Stimulated activated naive CD8-positive, alpha-beta T cell treated with anti-CD3 and anti-CD28 coated beads, Interleukin-15, amount 100 ng/mL, for 72 hours (primary cell): Measurements from ENCODE around the gene DEPDC5.

Experiments used
- ATAC-seq: fragments of 150-1000 bp; cut with Tn5 transposase; 2 replicates; pipeline ENCODE4 v1.10.0; 2021; ENCODE audit warnings: mild to moderate bottlenecking, moderate library complexity
- DNase-seq, 2 donors: peaks; one replicate each; pipeline ENCODE4 v3.0.0; 2021 to 2022
- H3K27ac Mint-ChIP-seq, 2 donors: one replicate each; pipeline ENCODE4 v1.8.0; 2022; ENCODE audit warnings: mild to moderate bottlenecking in 2 of 2, mixed read lengths in 2 of 2, moderate library complexity in 2 of 2
- H3K27me3 Mint-ChIP-seq: one replicate; pipeline ENCODE4 v1.8.0; 2022; ENCODE audit warnings: mixed read lengths
- H3K4me1 Mint-ChIP-seq: one replicate; pipeline ENCODE4 v1.8.0; 2022; ENCODE audit warnings: mild to moderate bottlenecking, mixed read lengths
- H3K4me3 Mint-ChIP-seq, 2 donors: one replicate each; pipeline ENCODE4 v1.8.0; 2022; ENCODE audit warnings: mild to moderate bottlenecking in 2 of 2, mixed read lengths in 2 of 2, moderate library complexity in 1 of 2
- H3K9me3 Mint-ChIP-seq, 2 donors: one replicate each; pipeline ENCODE4 v1.8.0; 2022; ENCODE audit warnings: mixed read lengths in 2 of 2

Gene DEPDC5

GRCh38 chr22:31876156-31876920 lies 122.5 kb downstream of the DEPDC5 start:
- no peaks in the 10 kb centered on the region for H3K9me3 Mint-ChIP-seq
- no peak for DNase-seq
- H3K4me3 Mint-ChIP-seq, result no peak overlapping the region
- H3K27me3 Mint-ChIP-seq, result no peaks in the 10 kb centered on the region
- peak overlapping the region in 1 of 2 donors; percentile 12 for H3K27ac Mint-ChIP-seq
- no peak for ATAC-seq
- H3K4me1 Mint-ChIP-seq, result peaks cover 7% of the 10 kb centered on the region

- Mint-ChIP-seq H3K27ac (no peak overlapping the region), H3K9me3 (no peaks in the 10 kb centered on the region), H3K27me3 (no peaks in the 10 kb centered on the region), H3K4me1 (peaks cover 7% of the 10 kb centered on the region), H3K4me3 (no peak overlapping the region)
- DNase-seq (no peak), ATAC-seq (no peak)
Observed at GRCh38 chr22:31879585-31879984, 125.8 kb downstream of the DEPDC5 start.

GRCh38 chr22:31881200-31881599 lies 127.4 kb downstream of the DEPDC5 start:
- no peaks in the 10 kb centered on the region for H3K9me3 Mint-ChIP-seq
- DNase-seq (no peak), ATAC-seq (no peak)
- H3K4me1 Mint-ChIP-seq, result peaks cover 1% of the 10 kb centered on the region
- no peaks in the 10 kb centered on the region for H3K27me3 Mint-ChIP-seq
- no peak overlapping the region for H3K27ac Mint-ChIP-seq
- no peak overlapping the region for H3K4me3 Mint-ChIP-seq

GRCh38 chr22:31881865-31882264 lies 128.0 kb downstream of the DEPDC5 start:
- ATAC-seq, result no peak

GRCh38 chr22:31882971-31883370 lies 129.2 kb downstream of the DEPDC5 start:
- Mint-ChIP-seq H3K4me3 (no peak overlapping the region), H3K27ac (peak overlapping the region in 1 of 2 donors; percentile 49), H3K27me3 (no peaks in the 10 kb centered on the region), H3K9me3 (no peaks in the 10 kb centered on the region), H3K4me1 (no peaks in the 10 kb centered on the region)
- DNase-seq, result no peak
- no peak for ATAC-seq

More at GRCh38 chr22:31881865-31882264, 128.0 kb downstream of the DEPDC5 start:
- no peaks in the 10 kb centered on the region for H3K4me1 Mint-ChIP-seq
- H3K4me3 Mint-ChIP-seq, result no peak overlapping the region
- H3K27me3 Mint-ChIP-seq, result no peaks in the 10 kb centered on the region
- DNase-seq, result no peak
- H3K9me3 Mint-ChIP-seq, result no peaks in the 10 kb centered on the region
- no peak overlapping the region for H3K27ac Mint-ChIP-seq

GRCh38 chr22:31883989-31884388 lies 130.2 kb downstream of the DEPDC5 start:
- Mint-ChIP-seq H3K9me3 (no peaks in the 10 kb centered on the region), H3K27me3 (no peaks in the 10 kb centered on the region), H3K4me1 (no peaks in the 10 kb centered on the region), H3K27ac (peak overlapping the region in 1 of 2 donors; percentile 23), H3K4me3 (no peak overlapping the region)
- no peak for DNase-seq
- no peak for ATAC-seq

- ATAC-seq (no peak), DNase-seq (no peak)
- H3K4me1 Mint-ChIP-seq, result no peaks in the 10 kb centered on the region
- H3K27me3 Mint-ChIP-seq, result no peaks in the 10 kb centered on the region
- H3K4me3 Mint-ChIP-seq, result no peak overlapping the region
- no peaks in the 10 kb centered on the region for H3K9me3 Mint-ChIP-seq
- no peak overlapping the region for H3K27ac Mint-ChIP-seq
Observed at GRCh38 chr22:31891366-31892079, 137.7 kb downstream of the DEPDC5 start.

- Mint-ChIP-seq H3K4me1 (no peaks in the 10 kb centered on the region), H3K4me3 (no peak overlapping the region), H3K27me3 (no peaks in the 10 kb centered on the region), H3K9me3 (no peaks in the 10 kb centered on the region), H3K27ac (no peak overlapping the region)
- DNase-seq, result no peak
- no peak for ATAC-seq
Observed at GRCh38 chr22:31892080-31892433, 138.2 kb downstream of the DEPDC5 start.

GRCh38 chr22:31893460-31893859 lies 139.6 kb downstream of the DEPDC5 start:
- Mint-ChIP-seq H3K4me1 (no peaks in the 10 kb centered on the region), H3K27ac (peak overlapping the region; percentile 8 to 61), H3K9me3 (no peaks in the 10 kb centered on the region), H3K4me3 (no peak overlapping the region), H3K27me3 (no peaks in the 10 kb centered on the region)
- no peak for ATAC-seq
- DNase-seq, result no peak

- ATAC-seq (no peak), DNase-seq (no peak)
- Mint-ChIP-seq H3K4me1 (no peaks in the 10 kb centered on the region), H3K9me3 (no peaks in the 10 kb centered on the region), H3K27me3 (no peaks in the 10 kb centered on the region), H3K4me3 (no peak overlapping the region), H3K27ac (peak overlapping the region in 1 of 2 donors; percentile 2)
Observed at GRCh38 chr22:31895411-31896123, 141.7 kb downstream of the DEPDC5 start.

- no peak for ATAC-seq
Observed at GRCh38 chr22:31896472-31896871, 142.7 kb downstream of the DEPDC5 start.

GRCh38 chr22:31897842-31898805 lies 144.3 kb downstream of the DEPDC5 start:
- Mint-ChIP-seq H3K27ac (peak overlapping the region; percentile 12 to 76), H3K4me3 (no peak overlapping the region)
- ATAC-seq, result no peak

More at GRCh38 chr22:31896472-31896871, 142.7 kb downstream of the DEPDC5 start:
- Mint-ChIP-seq H3K4me3 (no peak overlapping the region), H3K27ac (no peak overlapping the region), H3K9me3 (no peaks in the 10 kb centered on the region), H3K4me1 (no peaks in the 10 kb centered on the region), H3K27me3 (no peaks in the 10 kb centered on the region)
- no peak for DNase-seq

GRCh38 chr22:31898926-31899325 lies 145.1 kb downstream of the DEPDC5 start:
- Mint-ChIP-seq H3K27me3 (no peaks in the 10 kb centered on the region), H3K9me3 (no peaks in the 10 kb centered on the region), H3K4me1 (no peaks in the 10 kb centered on the region), H3K4me3 (no peak overlapping the region), H3K27ac (peak overlapping the region in 1 of 2 donors; percentile 63)
- no peak for DNase-seq
- ATAC-seq, result no peak

More at GRCh38 chr22:31897842-31898805, 144.3 kb downstream of the DEPDC5 start:
- Mint-ChIP-seq H3K9me3 (no peaks in the 10 kb centered on the region), H3K27me3 (no peaks in the 10 kb centered on the region), H3K4me1 (no peaks in the 10 kb centered on the region)
- DNase-seq, result no peak

GRCh38 chr22:31899669-31900068 lies 145.8 kb downstream of the DEPDC5 start:
- DNase-seq (no peak), ATAC-seq (no peak)
- H3K4me3 Mint-ChIP-seq, result no peak overlapping the region
- H3K9me3 Mint-ChIP-seq, result no peaks in the 10 kb centered on the region
- no peaks in the 10 kb centered on the region for H3K27me3 Mint-ChIP-seq
- H3K27ac Mint-ChIP-seq, result no peak overlapping the region
- H3K4me1 Mint-ChIP-seq, result no peaks in the 10 kb centered on the region
